Subcutaneous abdominal adipose tissue (tissue), 5 donors: ENCODE measurements around the gene CD2AP.

ENCODE experiments used
- H3K27ac ChIP-seq: one replicate; pipeline ENCODE4 v1.7.0; 2013; ENCODE audit warnings: low read depth, mild to moderate bottlenecking, inconsistent platforms, low read length, moderate library complexity
- H3K27me3 ChIP-seq, 5 donors: one replicate each; pipeline ENCODE4 v1.7.0; 2013; ENCODE audit warnings: low read length in 5 of 5, inconsistent platforms in 1 of 5; ENCODE audit not compliant: control insufficient read depth in 5 of 5, insufficient read depth in 4 of 5
- H3K36me3 ChIP-seq, 5 donors: one replicate each; pipeline ENCODE4 v1.7.0; 2013; ENCODE audit warnings: low read length in 5 of 5; ENCODE audit not compliant: control insufficient read depth in 5 of 5, insufficient read depth in 5 of 5
- H3K4me1 ChIP-seq, 5 donors: one replicate each; pipeline ENCODE4 v1.7.0; 2013; ENCODE audit warnings: low read length in 5 of 5, mild to moderate bottlenecking in 3 of 5, moderate library complexity in 1 of 5; ENCODE audit not compliant: control insufficient read depth in 5 of 5, insufficient read depth in 5 of 5
- H3K4me3 ChIP-seq, 5 donors: one replicate each; pipeline ENCODE4 v1.7.0; 2013; ENCODE audit warnings: low read length in 5 of 5, low read depth in 1 of 5
- H3K9ac ChIP-seq, 5 donors: one replicate each; pipeline ENCODE4 v1.7.0; 2013; ENCODE audit warnings: low read length in 5 of 5, mild to moderate bottlenecking in 4 of 5, moderate library complexity in 3 of 5
- H3K9me3 ChIP-seq, 5 donors: one replicate each; pipeline ENCODE4 v1.7.0; 2013; ENCODE audit warnings: low read length in 5 of 5; ENCODE audit not compliant: control insufficient read depth in 5 of 5
- donor health status: healthy.
- donor health status: healthy.
- donor health status: healthy.
- donor health status: healthy.
- donor health status: healthy.

Gene CD2AP

DNA sequence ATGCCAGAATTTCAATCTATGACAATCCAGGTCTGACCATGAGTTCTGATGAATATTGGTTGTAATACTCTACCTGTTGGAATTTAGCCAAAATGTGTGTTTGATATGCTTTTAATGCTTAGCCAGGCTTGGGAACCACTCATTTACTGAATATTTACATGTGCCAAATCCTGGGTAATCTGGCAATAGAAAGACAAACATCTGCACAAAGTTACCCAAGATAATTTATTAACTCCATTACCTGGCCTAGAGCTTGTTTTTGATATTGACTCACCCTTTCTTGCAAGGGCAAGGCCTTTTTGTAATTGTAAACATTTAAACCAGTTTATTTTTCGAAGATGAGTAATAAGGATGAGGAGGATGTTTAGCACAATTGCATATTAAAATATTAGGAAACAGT, 13.5 kb upstream of the CD2AP start:
- no peaks in the 10 kb centered on the region for H3K27me3 ChIP-seq
- no peak overlapping the region for H3K4me3 ChIP-seq
- H3K36me3 ChIP-seq = no peaks in the 10 kb centered on the region
- no peak overlapping the region for H3K27ac ChIP-seq
- H3K9me3 ChIP-seq = peaks cover 0 to 6% (median 0%) of the 10 kb centered on the region in 5 donors
- no peaks in the 10 kb centered on the region for H3K4me1 ChIP-seq
- no peak overlapping the region for H3K9ac ChIP-seq

DNA sequence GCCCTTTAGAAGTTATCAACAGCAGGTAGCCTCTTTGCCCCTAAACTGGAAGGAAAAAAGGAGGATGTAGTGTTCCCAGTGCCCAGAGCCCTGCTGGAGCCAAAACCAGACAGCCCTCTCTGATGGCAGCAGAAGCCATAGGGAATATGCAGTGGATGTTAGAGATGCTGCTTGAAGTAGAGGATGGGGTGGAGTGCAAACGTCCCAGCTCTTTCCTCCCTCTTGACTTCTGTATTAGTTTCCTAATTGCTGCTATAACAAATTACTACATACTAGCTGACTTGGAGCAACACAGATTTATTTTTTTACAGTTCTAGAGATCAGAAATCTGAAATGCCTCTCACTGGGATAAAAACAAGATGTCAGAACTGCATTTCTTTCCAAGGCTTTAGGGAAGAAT, 12.5 kb upstream of the CD2AP start:
- peaks cover 0 to 6% (median 0%) of the 10 kb centered on the region in 5 donors for H3K9me3 ChIP-seq
- no peaks in the 10 kb centered on the region for H3K36me3 ChIP-seq
- H3K27ac ChIP-seq = no peak overlapping the region
- H3K4me3 ChIP-seq = no peak overlapping the region
- no peak overlapping the region for H3K9ac ChIP-seq
- no peaks in the 10 kb centered on the region for H3K27me3 ChIP-seq
- no peaks in the 10 kb centered on the region for H3K4me1 ChIP-seq

DNA sequence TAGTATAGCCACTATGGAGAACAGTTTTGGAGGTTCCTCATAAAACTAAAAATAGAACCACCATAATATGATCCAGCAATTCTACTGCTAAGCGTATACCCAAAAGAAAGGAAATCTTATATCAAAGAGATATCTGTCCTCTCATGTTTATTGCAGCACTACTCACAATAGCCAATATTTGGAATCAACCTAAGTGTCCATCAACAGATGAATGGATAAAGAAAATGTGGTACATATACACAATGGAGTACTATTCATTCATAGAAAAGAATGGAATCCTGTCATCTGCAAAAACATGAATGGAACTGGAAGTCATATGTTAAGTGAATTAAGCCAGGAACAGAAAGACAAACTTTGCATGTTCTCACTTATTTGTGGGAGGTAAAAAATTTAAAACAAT, 5.7 kb upstream of the CD2AP start:
- H3K4me3 ChIP-seq = no peak overlapping the region
- no peaks in the 10 kb centered on the region for H3K36me3 ChIP-seq
- H3K27ac ChIP-seq = no peak overlapping the region
- H3K9me3 ChIP-seq = peaks cover 0 to 5% (median 0%) of the 10 kb centered on the region in 5 donors
- no peaks in the 10 kb centered on the region for H3K27me3 ChIP-seq
- H3K4me1 ChIP-seq = peaks cover 0 to 7% (median 3%) of the 10 kb centered on the region in 5 donors
- H3K9ac ChIP-seq = no peak overlapping the region

DNA sequence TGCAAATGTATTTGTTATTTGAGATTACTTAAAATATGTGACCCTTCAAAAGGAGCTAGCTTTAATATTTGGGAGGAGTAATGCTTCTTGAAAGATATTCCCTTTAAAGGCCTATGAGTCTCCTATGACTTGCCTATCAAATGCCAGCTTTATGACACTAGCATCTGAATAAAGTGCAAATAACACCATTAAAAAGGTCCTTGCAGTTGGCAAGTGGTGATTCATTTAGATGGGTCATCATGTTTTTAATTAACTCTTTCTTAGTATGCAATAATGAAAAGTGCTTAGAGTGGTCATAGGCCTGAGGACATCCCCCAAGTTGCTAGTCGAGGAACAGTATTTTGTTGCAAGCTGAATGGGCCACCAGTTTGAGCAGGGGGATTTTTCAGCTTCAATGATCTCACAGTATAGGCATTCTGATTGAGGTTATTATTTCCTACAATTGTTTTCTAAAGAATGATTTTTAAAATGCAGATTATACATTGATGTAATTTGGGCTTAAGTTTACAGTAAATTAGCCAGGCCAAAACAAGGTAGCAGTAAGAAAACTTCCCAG, 3.7 kb upstream of the CD2AP start:
- H3K9me3 ChIP-seq = peaks cover 0 to 5% (median 0%) of the 10 kb centered on the region in 5 donors
- no peaks in the 10 kb centered on the region for H3K27me3 ChIP-seq
- H3K36me3 ChIP-seq = no peaks in the 10 kb centered on the region
- peaks cover 3 to 14% (median 10%) of the 10 kb centered on the region in 5 donors for H3K4me1 ChIP-seq
- H3K27ac ChIP-seq = peak overlapping the region; percentile 27
- no peak overlapping the region for H3K4me3 ChIP-seq
- H3K9ac ChIP-seq = no peak overlapping the region

DNA sequence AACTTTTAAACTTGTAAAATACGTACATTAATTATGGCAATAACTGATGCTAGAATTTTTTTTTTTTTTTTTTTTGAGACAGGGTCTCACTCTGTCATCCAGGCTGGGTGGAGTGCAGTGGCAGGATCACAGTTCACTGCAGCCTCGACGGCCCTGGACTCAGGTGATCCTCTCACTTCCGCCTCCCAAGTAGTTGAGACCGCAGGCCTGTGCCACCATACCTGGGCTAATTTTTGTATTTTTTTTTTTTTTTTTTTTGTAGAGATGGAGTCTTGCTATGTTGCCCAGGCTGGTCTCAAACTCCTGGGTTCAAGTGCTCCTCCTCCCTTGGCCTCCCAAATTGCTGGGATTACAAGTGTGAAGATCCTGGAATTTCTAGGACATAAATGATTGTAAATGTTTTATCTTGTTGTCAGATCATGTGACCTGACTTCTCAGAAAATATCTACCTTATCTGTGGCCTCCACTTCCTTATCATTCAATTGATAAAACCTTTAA, 2.2 kb upstream of the CD2AP start:
- no peak overlapping the region for H3K27ac ChIP-seq
- H3K36me3 ChIP-seq = no peaks in the 10 kb centered on the region
- no peak overlapping the region for H3K4me3 ChIP-seq
- H3K27me3 ChIP-seq = no peaks in the 10 kb centered on the region
- H3K9me3 ChIP-seq = peaks cover 0 to 5% (median 0%) of the 10 kb centered on the region in 5 donors
- H3K9ac ChIP-seq = no peak overlapping the region
- H3K4me1 ChIP-seq = peaks cover 3 to 23% (median 21%) of the 10 kb centered on the region in 5 donors

DNA sequence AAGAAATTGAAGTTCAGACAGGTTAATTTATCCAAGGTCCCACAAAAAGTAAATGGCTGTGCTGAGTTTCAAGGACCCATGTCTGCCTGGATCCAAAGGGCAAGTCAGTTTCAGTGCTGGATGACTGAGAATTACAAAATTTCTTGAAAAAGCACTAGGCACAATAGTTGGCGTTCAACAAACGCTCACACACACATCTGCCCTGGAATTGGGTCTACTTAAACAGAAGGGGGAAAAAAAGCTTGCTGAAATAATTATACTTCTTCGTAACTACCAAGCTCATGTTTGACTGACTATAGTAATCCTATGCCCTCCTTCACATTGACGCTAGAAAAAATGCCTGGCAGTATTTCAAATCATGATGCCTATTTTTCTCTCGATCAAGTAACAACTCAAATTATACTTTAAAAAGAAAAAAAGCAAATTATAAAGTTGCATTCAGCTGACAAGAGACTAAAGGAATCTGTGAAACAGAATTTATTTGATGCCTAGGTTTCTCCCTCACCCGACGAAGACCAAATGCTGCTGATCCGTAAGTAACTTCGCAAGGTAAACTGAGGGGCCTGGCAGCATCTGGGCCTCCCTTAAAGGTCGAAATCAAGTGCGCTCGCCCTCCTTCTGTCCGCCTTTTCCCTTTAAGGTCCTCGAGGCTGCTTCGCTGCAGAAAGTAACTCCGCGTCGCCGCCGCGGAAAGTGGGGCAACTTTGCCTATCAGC, 650 bp upstream of the CD2AP start:
- peak overlapping the region; percentile 89 for H3K27ac ChIP-seq

DNA sequence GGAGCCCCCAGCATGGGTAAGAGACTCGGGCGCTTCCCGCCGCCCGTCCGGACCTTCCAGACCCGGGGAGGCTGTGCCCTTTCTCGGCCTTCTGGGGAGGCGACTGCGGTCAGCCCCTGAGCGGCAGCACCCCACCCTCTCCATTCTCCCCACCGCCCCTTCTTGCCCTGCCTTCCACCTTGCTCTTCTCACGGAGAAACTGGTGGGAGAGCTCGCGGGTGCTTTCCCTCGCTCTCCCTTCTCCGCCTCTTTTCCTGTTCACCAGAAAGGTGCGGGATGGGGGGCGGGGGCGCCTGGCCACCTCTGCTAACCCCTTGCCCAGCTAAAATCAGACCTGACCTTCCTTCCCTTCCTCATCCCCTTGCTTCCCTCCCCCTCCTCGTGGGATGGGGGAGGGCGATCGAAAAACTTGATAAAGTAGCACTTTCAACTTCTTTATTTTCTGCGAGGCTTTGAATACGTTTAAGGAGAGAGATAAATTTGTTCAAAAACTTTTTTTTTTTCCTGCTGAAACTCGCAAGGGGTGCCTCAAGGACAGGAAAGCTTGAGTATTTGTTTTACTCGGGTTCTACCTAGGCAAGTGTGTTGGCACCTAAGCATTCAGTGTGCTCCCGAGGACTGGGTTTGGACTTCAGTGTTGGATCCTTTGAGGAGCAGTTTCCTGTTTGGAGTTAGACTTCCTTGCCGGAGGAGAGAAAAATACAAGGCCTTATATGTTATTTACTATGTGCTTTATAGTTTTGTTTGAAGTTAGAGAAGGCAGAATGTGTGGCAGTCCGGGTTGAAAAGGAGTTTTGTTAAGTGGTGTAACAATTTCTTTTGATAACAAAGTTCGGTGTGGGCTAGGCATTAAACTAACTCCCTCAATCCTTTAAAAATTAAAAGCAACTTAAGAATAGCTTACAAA, 897 bp downstream of the CD2AP start:
- H3K4me3 ChIP-seq = peak overlapping the region; percentile 82 to 91 (median 88)
- no peaks in the 10 kb centered on the region for H3K36me3 ChIP-seq
- peak overlapping the region; percentile 23 to 94 (median 86) for H3K9ac ChIP-seq
- peaks cover 3 to 31% (median 23%) of the 10 kb centered on the region in 5 donors for H3K4me1 ChIP-seq
- no peaks in the 10 kb centered on the region for H3K27me3 ChIP-seq
- H3K27ac ChIP-seq = peak overlapping the region; percentile 89
- no peaks in the 10 kb centered on the region for H3K9me3 ChIP-seq

More for the DNA sequence above, 650 bp upstream of the CD2AP start:
- no peaks in the 10 kb centered on the region for H3K9me3 ChIP-seq
- peak overlapping the region; percentile 82 to 92 (median 89) for H3K4me3 ChIP-seq
- H3K4me1 ChIP-seq = peaks cover 3 to 24% (median 23%) of the 10 kb centered on the region in 5 donors
- peak overlapping the region in 4 of 5 donors; percentile 86 to 94 (median 88) for H3K9ac ChIP-seq
- H3K36me3 ChIP-seq = no peaks in the 10 kb centered on the region
- no peaks in the 10 kb centered on the region for H3K27me3 ChIP-seq

DNA sequence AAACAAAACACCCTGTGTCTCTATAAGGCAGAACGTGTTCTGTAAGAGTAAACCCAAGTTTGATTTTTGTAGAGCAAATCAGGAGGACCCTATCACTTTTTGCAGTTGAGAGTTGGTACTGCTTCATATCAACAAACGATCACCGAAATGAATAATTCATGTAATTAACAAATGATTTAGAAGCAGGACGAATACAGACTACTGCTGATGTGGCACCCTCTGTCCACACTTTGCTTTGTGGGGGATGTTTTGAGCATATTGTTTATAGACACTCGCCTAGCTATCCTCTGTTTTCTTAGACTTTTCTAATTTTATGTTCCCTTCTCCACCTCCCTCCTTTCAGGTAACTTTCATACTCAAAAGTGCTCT, 1.5 kb downstream of the CD2AP start:
- Histone ChIP-seq H3K27ac (peak overlapping the region; percentile 89), H3K27me3 (no peaks in the 10 kb centered on the region), H3K9me3 (no peaks in the 10 kb centered on the region), H3K36me3 (no peaks in the 10 kb centered on the region), H3K4me3 (peak overlapping the region; percentile 82 to 91 (median 88)), H3K9ac (peak overlapping the region; percentile 23 to 94 (median 86)), H3K4me1 (peaks cover 2 to 35% (median 23%) of the 10 kb centered on the region in 5 donors)

DNA sequence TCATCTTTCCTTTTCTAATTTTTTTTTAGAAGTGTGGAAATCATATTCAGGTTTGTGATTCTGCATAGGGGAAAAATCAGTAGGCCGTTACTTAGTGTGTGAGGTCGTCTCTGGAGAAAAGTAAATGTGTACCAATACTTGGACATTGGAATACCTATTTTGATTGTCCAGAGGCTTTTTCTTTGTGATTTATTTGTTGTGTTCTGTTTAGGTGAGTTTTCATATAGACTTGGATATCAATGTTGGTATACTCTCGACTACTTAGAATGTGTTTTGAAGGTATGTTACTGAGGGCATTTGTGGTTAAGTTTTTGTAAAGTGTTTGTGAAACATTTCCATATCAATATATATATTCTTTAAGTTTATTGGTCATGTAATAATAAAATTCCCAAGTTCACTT, 2.3 kb downstream of the CD2AP start:
- Histone ChIP-seq H3K27ac (no peak overlapping the region), H3K27me3 (no peaks in the 10 kb centered on the region), H3K4me3 (peak overlapping the region in 2 of 5 donors; percentile 88 to 89), H3K9ac (peak overlapping the region in 2 of 5 donors; percentile 86 to 90), H3K4me1 (peaks cover 2 to 40% (median 27%) of the 10 kb centered on the region in 5 donors), H3K36me3 (no peaks in the 10 kb centered on the region), H3K9me3 (no peaks in the 10 kb centered on the region)
